T-helper 1 cell (primary cell): ENCODE measurements around the gene OLFM2.
"Not testable (repeated sequence)": the region's sequence is repeated elsewhere in the genome, so short reads cannot be mapped to it uniquely, and the experiment has no call there.

Experiments used
- DNase-seq, 5 donors: peaks; one replicate each; pipeline ENCODE4 v3.0.0-alpha.2; 2012 to 2020
- total RNA-seq, 4 donors: gene quantifications; one replicate each; lab custom pipeline; 2026; lab: John Stamatoyannopoulos, UW

OLFM2 gene
- total RNA-seq = 1.3 to 5.5 (median 2.8) reads per million in 4 donors

DNA sequence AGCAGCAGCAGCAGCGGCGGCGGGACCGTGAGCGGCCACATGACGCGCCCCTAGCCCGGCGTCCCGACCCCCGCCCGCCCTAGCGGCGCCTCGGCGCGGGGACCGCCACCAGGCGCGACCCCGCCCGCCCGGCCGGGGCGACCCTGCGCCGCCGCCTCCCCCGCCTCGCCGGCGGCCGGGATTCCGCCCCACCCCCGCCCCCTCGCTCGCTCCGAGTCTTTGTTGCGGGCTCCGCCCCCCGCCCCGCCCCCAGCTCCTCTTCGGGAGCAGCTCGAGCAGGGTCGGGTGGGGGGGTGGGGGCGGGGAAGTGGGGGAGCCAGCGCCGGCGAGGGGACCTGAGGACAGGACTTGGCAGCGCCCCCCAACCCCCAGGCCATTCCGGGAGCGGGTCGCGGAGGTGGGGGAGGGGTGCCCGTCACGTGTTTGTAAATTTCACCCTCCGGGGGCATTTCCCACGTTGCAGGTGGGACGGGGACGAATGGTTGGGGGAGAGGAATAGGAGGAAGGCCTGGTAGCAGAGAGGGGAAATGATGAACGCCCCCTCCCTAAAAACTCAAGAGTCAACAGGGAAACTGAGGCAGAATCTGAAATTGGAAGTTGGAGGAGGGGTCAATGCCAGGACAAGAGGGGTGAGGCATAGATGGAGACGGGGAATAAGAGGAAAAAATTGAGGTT lies at the start of gene OLFM2:
TSS of gene OLFM2 (minus strand) at position 190 of the 675 bp plus-strand sequence. CDS start at position 41, 149 bp downstream.
- DNase-seq = no peak

GRCh38 chr19:9981406-9982260 lies 45.3 kb upstream of the OLFM2 start:
- DNase-seq = no peak

- DNase-seq = no peak
Observed at GRCh38 chr19:9972103-9972502, 35.8 kb upstream of the OLFM2 start.

DNA sequence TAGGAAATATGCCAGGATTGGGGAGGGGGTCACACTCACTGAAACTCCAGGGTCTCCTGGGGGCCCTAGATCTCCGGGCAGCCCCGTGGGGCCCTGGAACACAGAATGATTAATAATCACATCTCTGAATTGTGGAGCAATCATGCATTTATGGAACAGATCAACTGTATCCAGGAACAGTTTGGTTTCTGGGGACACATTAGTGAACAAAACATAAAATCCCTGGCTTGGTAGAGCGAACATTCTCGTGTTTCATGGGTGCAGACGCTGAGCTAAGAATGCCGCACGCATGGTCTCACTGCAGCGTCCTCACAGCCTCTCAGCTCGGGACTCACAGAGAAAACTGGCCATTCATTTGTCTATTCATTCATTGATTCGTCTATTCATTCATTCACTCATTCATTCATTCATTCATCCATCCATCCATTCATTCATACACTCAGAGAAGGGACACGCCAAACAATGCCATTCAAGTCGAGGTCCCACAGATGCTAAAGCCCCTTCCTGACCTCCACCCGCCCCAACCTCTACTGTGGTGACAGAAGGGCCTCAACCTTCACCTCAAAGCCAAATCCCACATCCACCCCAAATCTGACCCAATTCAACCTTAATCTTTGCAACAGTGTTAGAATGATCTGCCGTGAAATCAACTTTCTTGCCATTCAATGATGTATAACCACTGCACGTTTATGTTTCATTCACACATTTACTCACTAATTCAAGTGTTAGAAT lies 35.0 kb upstream of the OLFM2 start:
- DNase-seq = no peak

- no peak for DNase-seq
Observed at GRCh38 chr19:9970481-9970880, 34.2 kb upstream of the OLFM2 start.

- no peak for DNase-seq
Observed at GRCh38 chr19:9969688-9969975, 33.3 kb upstream of the OLFM2 start.

DNA sequence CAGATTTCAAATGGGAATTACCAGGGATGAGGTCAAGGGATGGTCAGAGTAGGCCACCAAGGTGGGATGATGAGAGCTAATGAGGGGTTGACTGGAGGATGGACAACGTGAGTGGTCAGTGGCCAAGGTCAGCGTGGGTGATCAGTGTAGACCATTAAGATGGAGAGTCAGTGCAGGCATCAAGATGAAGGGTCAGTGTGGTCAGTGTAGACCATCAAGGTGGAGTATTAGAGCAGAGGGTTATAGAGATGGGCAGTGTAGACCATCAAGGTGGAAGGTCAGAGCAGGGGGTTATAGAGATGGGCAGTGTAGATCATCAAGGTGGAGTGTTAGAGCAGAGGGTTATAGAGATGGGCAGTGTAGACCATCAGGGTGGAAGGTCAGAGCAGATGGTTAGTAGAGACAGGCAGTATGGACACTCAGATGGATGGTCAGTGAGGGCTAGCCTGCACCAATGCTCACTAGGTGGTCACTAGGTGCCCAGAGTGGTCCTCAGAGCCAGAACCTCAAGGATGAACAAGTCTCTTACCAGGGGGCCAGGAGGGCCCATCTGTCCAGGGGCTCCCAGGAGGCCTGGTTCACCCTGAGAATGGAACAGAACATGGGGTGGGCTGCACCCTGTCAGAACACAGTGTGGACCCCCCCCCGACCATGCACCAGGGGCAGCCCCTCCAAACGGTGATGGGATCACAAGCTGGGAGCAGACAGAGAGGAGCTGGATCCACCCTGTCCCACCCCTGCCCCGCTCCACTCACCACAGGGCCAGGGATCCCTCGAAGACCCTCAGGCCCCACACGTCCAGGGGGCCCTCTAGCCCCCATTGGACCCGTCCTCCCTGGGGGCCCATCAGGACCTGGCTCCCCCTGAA lies 32.7 kb upstream of the OLFM2 start:
- no peak for DNase-seq

- DNase-seq = no peak
Observed at GRCh38 chr19:9967326-9967725, 31.0 kb upstream of the OLFM2 start.

GRCh38 chr19:9966448-9966847 lies 30.1 kb upstream of the OLFM2 start:
- no peak for DNase-seq

DNA sequence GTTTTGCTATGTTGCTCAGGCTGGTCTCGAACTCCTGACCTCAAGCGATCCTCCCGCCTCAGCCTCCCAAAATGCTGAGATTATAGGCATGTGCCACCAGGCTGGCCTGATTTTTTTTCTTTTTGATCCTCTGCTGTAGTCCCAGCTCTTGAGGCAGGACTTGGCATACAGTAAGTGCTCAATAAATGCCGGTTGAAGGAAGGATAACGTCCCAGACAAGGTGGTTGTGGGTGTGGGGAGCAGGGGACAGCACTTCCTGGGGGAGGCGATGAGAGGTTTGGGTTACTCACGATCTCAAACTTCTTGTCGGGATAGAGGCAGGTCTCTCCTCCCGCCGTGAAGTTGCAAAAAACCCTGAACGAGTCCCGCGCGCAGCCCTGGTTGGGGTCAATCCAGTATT lies 29.7 kb upstream of the OLFM2 start:
- no peak for DNase-seq

DNA sequence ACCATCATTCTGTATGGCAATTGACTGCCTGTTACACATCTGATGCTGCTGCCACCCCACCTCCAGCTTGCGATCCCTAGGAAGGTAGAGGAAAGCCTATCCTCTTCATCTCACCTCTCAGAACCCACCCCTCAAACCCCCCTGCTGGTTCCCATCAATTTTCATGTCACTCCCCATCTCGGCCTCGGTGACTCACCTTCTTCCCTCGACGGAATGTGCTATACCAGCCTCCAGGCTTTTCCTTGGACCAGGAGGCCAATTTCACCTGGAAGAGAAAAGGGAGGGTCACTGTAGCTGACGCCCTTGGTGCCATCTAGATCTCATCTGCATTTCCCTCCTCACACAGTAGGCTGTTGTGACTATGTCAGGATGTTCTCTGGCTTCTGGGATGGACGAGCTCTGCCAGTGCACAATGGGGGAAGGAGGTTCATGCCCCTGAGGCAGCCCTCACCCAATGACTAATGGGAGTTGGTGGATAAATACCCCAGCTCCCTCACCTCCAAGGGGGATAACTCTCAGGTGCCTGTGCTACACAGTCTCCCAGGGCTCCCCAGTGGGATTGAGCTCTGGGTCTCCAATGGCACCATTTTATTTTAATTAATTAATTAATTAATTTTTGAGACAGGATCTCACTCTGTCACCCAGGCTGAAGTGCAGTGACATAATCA lies 26.4 kb upstream of the OLFM2 start:
- DNase-seq = no peak

- DNase-seq = no peak
Observed at GRCh38 chr19:9961103-9961502, 24.8 kb upstream of the OLFM2 start.

- no peak for DNase-seq
Observed at GRCh38 chr19:9958379-9958821, 22.1 kb upstream of the OLFM2 start.

- no peak for DNase-seq
Observed at GRCh38 chr19:9956956-9957355, 20.6 kb upstream of the OLFM2 start.

- DNase-seq = no peak
Observed at GRCh38 chr19:9953802-9954542, 17.7 kb upstream of the OLFM2 start.

DNA sequence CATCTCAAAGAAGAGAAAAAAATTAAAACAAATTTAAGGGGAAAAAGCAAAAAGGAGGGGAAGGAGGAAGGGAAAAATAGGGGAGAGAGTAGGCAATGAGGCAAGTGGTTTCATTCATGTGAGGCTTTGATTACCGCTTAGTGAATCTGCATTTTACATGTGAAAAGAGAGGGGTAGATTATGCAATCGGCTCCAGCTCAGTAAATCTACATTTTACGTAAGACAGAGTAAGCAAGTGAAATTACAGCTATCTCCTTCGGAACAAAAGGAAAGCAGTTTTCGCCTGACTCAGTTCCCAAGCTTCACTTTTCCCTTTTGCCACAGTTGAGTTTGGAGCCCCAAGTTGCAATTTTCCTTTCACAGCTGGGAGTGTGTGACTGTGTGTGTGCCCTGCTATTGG lies 16.0 kb upstream of the OLFM2 start:
- no peak for DNase-seq

DNA sequence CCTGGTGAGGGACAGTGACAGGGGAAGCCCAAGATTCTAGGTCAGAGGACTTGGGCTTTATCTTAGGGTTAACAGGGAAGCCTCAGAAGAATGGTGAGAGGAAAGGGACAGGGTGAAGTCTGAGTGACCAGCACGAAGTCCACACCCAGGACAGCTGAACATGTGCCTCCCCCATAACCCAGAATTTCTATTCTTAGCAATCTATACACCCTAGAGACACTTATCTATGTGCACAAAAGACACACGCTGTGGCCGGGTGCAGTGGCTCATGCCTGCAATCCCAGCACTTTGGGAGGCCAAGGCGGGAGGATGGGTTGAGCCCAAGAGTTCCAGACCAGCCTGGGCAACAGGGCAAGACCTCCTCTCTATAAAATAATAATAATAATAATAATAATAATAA lies 11.1 kb upstream of the OLFM2 start:
- no peak for DNase-seq

GRCh38 chr19:9946528-9947125 lies 10.3 kb upstream of the OLFM2 start:
- DNase-seq = not testable (repeated sequence)

DNA sequence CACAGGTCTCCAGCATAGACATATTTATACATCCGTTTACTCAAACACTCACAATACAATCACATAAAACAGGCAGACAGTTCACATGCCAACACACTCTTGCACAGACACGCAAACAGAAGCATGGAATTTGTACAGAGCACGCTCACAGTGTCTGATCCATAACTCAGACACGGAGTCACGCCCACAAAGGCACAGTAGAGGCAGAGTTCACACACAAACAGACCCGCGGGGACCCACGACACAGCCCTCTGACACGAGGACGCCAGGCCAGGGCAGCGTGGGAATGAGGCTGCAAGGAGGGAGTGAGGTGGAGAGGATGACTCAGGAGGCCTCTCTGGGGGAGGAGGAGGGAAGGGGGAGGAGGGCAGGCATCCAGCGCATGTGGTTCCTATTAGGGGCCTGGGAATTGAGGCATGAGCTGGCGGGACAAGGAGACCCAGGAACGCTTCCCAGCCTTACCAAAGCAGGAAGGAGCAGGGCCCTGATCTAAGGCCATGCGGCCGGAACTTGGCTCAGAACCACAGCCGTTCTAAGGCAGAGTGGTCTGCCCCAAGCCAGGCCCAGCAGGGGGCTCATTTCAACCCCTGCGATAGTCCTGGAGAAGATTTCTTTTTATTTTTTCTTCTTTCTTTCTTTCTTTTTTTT lies 9.1 kb upstream of the OLFM2 start:
- DNase-seq = no peak

DNA sequence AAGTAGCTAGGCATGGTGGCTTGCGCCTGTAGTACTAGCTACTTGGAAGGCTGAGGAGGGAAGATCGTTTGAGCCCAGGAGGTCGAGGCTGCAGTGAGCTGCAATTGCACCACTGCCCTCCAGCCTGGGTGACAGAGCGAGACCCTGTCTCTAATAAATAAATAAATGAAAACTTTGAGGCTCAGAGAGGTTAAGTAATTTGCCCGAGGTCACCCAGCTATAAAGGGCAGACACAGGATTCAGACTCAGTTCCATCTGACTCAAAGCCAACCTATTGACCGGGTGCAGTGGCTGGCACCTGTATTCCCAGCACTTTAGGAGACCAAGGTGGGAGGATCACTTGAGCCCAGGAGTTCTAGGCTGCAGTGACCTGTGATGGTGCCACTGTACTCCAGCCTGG lies 7.4 kb upstream of the OLFM2 start:
- DNase-seq = no peak
